ENCODE results near the gene FGF22. TPM values are rescaled to one million over a fixed set of nuclear protein-coding genes. Genes with fewer than 3 reads are reported as not detected.
"Not testable (repeated sequence)": the region's sequence is repeated elsewhere in the genome, so short reads cannot be mapped to it uniquely, and the experiment has no call there.

FGF22 gene
- total RNA-seq, 2 experiments from 2014 or later: 0.72 to 1.1 TPM

DNA sequence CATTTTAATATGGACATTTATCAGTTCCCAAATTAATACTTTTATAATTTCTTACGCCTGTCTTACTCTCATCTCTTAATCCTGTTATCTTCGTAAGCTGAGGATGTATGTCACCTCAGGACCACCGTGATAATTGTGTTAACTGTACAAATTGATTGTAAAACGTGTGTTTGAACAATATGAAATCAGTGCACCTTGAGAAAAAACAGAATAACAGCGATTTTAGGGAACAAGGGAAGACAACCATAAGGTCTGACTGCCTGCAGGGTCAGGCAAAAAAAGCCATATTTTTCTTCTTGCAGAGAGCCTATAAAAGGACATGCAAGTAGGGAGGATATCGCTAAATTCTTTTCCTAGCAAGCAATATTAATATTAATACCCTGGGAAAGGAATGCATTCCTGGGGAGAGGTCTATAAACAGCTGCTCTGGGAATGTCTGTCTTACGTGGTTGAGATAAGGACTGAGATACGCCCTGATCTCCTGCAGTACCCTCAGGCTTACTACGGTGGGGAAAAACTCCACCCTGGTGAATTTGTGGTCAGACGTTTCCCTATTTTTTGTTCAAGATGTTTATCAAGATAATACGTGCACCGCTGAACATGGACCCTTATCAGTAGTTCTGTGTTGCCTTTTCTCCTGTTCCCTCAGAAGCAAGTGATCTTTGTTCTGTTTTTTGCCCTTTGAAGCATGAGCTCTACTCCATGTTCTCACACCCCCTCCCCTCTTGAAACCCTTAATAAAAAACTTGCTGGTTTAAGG is 29.2 kb downstream of the FGF22 start:
- H3K4me1 Mint-ChIP-seq; H3K4me3 Mint-ChIP-seq; DNase-seq; H3K36me3 Mint-ChIP-seq; ATAC-seq (ENCODE audit: low read depth); H3K27ac Mint-ChIP-seq; H3K9me3 Mint-ChIP-seq; POLR2A ChIA-PET: not testable (repeated sequence)
- H3K27me3 Mint-ChIP-seq: peaks cover 20% of the 10 kb centered on the region

GRCh38 chr19:670609-671075 is 31.0 kb downstream of the FGF22 start:
- DNase-seq: no peak

GRCh38 chr19:674282-675151 is 34.8 kb downstream of the FGF22 start:
- H3K27ac Mint-ChIP-seq: no peak overlapping the region
- peaks cover 25% of the 10 kb centered on the region for H3K27me3 Mint-ChIP-seq
- no peaks in the 10 kb centered on the region for H3K36me3 Mint-ChIP-seq
- no peak for ATAC-seq (ENCODE audit: low read depth)
- no peak for DNase-seq
- no peak overlapping the region for H3K4me3 Mint-ChIP-seq
- POLR2A ChIA-PET: interaction anchor here (1.3 kb wide), 1 partner anchor 595 kb away, joined by 3 read pairs; no protein-coding TSS in a partner anchor
- no peaks in the 10 kb centered on the region for H3K4me1 Mint-ChIP-seq
- no peaks in the 10 kb centered on the region for H3K9me3 Mint-ChIP-seq

More at GRCh38 chr19:670609-671075, 31.0 kb downstream of the FGF22 start:
- POLR2A ChIA-PET: no interaction called here
- Mint-ChIP-seq H3K36me3 (no peaks in the 10 kb centered on the region), H3K27ac (no peak overlapping the region), H3K4me1 (no peaks in the 10 kb centered on the region), H3K9me3 (no peaks in the 10 kb centered on the region), H3K4me3 (no peak overlapping the region), H3K27me3 (peaks cover 30% of the 10 kb centered on the region)
- no peak for ATAC-seq (ENCODE audit: low read depth)

GRCh38 chr19:676007-676338 is 36.3 kb downstream of the FGF22 start:
- no peaks in the 10 kb centered on the region for H3K36me3 Mint-ChIP-seq
- H3K4me1 Mint-ChIP-seq: no peaks in the 10 kb centered on the region
- DNase-seq (no peak), ATAC-seq (ENCODE audit: low read depth) (no peak)
- POLR2A ChIA-PET: interaction anchor here (1.1 to 1.3 kb wide), 2 partner anchors 15 to 594 kb away, joined by 3 to 5 read pairs; no protein-coding TSS in a partner anchor
- peaks cover 22% of the 10 kb centered on the region for H3K27me3 Mint-ChIP-seq
- no peaks in the 10 kb centered on the region for H3K9me3 Mint-ChIP-seq
- H3K4me3 Mint-ChIP-seq: no peak overlapping the region
- no peak overlapping the region for H3K27ac Mint-ChIP-seq

GRCh38 chr19:676339-677105 is 36.8 kb downstream of the FGF22 start, which contains the start of gene FSTL3:
Gene FSTL3, plus strand, starts transcription at chr19:676392. Its CDS starts 32 bp downstream, at chr19:676424.
- POLR2A ChIA-PET: interaction anchor here (1.1 to 2.0 kb wide), 2 partner anchors 13 to 16 kb away, joined by 5 to 7 read pairs; partner anchors contain the start of gene RNF126
- Mint-ChIP-seq H3K4me1 (no peaks in the 10 kb centered on the region), H3K27me3 (peaks cover 22% of the 10 kb centered on the region), H3K9me3 (no peaks in the 10 kb centered on the region), H3K4me3 (no peak within 1 kb of the TSS), H3K27ac (no peak within 1 kb of the TSS), H3K36me3 (no peaks in the 10 kb centered on the region)
- DNase-seq: no peak
- no peak for ATAC-seq (ENCODE audit: low read depth)

- DNase-seq (no peak), ATAC-seq (ENCODE audit: low read depth) (no peak)
- Mint-ChIP-seq H3K9me3 (no peaks in the 10 kb centered on the region), H3K36me3 (no peaks in the 10 kb centered on the region), H3K27ac (no peak overlapping the region), H3K4me1 (no peaks in the 10 kb centered on the region), H3K4me3 (no peak overlapping the region), H3K27me3 (peaks cover 22% of the 10 kb centered on the region)
- POLR2A ChIA-PET: interaction anchor here (1.1 to 2.0 kb wide), 2 partner anchors 14 to 16 kb away, joined by 5 to 7 read pairs; partner anchors contain the start of gene RNF126
Observed at GRCh38 chr19:677201-677600, 37.5 kb downstream of the FGF22 start.

DNA sequence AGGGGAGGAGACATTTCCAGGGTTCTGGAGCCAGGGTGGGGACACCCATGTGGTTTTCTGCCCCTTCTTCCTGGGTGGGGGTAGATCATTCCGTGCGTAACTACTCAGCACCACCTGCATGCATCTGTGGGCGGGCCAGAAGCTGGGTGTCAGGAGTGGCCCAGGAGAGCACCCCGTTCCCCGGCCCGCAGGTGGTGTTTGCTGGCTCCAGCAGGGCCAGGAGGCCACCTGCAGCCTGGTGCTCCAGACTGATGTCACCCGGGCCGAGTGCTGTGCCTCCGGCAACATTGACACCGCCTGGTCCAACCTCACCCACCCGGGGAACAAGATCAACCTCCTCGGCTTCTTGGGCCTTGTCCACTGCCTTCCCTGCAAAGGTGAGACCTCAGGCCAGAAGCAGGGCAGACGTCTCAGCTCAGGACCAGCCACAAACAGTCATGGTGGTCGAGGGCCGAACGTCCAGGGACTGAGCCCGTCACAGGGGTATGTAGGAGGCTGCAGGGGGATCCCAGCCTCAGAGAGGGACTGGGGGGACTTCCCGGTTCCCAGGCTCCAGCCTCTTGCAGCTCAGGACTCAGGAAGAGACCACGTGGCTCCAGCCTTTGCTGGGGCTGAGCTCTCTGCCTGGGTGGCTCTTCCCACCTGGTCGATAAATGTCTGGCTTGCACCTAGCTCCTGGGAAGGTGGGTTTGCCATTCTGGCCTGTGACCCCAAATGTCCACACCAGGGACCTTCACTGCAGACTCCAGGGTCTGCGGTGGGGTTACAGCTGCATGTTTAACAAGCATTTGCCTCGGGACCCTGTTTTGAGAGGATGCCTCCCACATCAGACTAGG is 38.1 kb downstream of the FGF22 start:
- no peak overlapping the region for H3K27ac Mint-ChIP-seq
- no peak overlapping the region for H3K4me3 Mint-ChIP-seq
- H3K36me3 Mint-ChIP-seq: no peaks in the 10 kb centered on the region
- no peak for ATAC-seq (ENCODE audit: low read depth)
- H3K4me1 Mint-ChIP-seq: no peaks in the 10 kb centered on the region
- DNase-seq: no peak
- no peaks in the 10 kb centered on the region for H3K9me3 Mint-ChIP-seq
- H3K27me3 Mint-ChIP-seq: peaks cover 22% of the 10 kb centered on the region
- POLR2A ChIA-PET: interaction anchor here (2.0 kb wide), 1 partner anchor 15 kb away, joined by 7 read pairs; the partner anchor contains the start of gene RNF126

GRCh38 chr19:678791-679388 is 39.2 kb downstream of the FGF22 start:
- Mint-ChIP-seq H3K4me3 (peak overlapping the region; percentile 75), H3K9me3 (no peaks in the 10 kb centered on the region), H3K27ac (peak overlapping the region; percentile 30), H3K36me3 (no peaks in the 10 kb centered on the region), H3K4me1 (no peaks in the 10 kb centered on the region), H3K27me3 (peaks cover 17% of the 10 kb centered on the region)
- no peak for ATAC-seq (ENCODE audit: low read depth)
- POLR2A ChIA-PET: interaction anchor here (0.5 to 2.4 kb wide), 3 partner anchors 16 to 173 kb away, joined by 3 to 21 read pairs (median 3); partner anchors contain the start of gene RNF126
- DNase-seq: no peak

DNA sequence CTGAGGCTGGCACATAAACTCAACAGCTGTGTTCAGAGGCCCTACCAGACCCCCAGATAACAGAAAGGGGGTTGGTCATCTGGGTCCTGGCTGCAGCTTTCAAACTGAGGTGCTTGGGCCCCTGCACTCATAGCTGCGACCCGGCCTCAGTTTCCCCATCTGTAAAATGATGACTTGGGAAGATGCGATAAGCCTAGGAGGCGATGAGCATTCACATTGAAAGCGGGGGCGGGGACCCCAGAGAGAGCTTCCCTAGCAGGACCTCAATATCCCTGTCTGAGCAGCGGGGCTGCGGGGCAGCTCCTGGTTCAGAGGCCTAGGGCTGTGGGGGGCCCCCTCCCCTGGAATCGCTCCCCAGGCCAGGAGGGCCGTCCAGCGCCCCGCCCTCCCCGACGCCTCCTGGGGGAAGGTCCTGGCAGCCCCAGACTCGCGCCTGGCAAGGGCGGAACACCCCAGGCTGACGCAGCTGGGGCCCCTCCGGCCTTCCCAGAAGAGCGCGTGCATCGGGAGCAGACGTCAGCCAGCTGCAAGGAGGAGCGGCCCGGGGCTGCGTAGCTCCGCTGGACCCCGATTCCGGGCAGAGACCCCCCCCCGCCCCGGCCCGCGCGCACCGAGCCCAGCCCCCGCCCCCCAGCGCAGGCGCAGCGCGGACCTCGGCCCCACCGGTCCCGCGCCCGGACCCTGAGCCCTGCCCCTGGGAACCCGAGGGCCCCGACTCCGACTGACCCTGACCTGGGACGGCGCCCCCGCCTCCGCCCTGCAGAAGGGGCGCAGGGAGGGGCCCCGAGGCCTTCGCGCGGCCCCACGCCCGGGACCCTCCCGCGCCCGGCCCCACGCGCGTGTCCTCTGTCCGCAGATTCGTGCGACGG is 40.0 kb downstream of the FGF22 start:
- peak; percentile 63 for DNase-seq
- ATAC-seq (ENCODE audit: low read depth): peak; percentile 1
- Mint-ChIP-seq H3K36me3 (no peaks in the 10 kb centered on the region), H3K27ac (peak overlapping the region; percentile 30), H3K9me3 (no peaks in the 10 kb centered on the region), H3K4me1 (no peaks in the 10 kb centered on the region), H3K4me3 (peak overlapping the region; percentile 75), H3K27me3 (peaks cover 16% of the 10 kb centered on the region)
- POLR2A ChIA-PET: interaction anchor here (0.5 to 2.4 kb wide), 5 partner anchors 16 to 173 kb away, joined by 3 to 21 read pairs (median 3); partner anchors contain the start of gene RNF126

- DNase-seq (peak; percentile 98), ATAC-seq (ENCODE audit: low read depth) (peak; percentile 78)
- H3K27me3 Mint-ChIP-seq: peaks cover 11% of the 10 kb centered on the region
- no peaks in the 10 kb centered on the region for H3K4me1 Mint-ChIP-seq
- peak overlapping the region; percentile 92 for H3K4me3 Mint-ChIP-seq
- H3K9me3 Mint-ChIP-seq: no peaks in the 10 kb centered on the region
- POLR2A ChIA-PET: interaction anchor here (0.9 to 2.4 kb wide), 5 partner anchors 17 to 228 kb away, joined by 3 to 21 read pairs (median 3); partner anchors contain the start of gene RNF126
- H3K27ac Mint-ChIP-seq: peak overlapping the region; percentile 95
- no peaks in the 10 kb centered on the region for H3K36me3 Mint-ChIP-seq
Observed at GRCh38 chr19:680287-681028, 40.8 kb downstream of the FGF22 start.

Data from activated naive CD8-positive, alpha-beta T cell treated with anti-CD3 and anti-CD28 coated beads, Interleukin-2, amount 10 ng/mL, durations not matched to agents 7 days and 5 days (primary cell).